Activated CD8-positive, alpha-beta memory T cell treated with anti-CD3 and anti-CD28 coated beads, Interleukin-2, amount 50 U/mL, for 1 hour (primary cell): Measurements from ENCODE around the gene LRRC47.
"Not testable (repeated sequence)": the region's sequence is repeated elsewhere in the genome, so short reads cannot be mapped to it uniquely, and the experiment has no call there.

Experiments
- DNase-seq: peaks from one replicate; pipeline ENCODE4 v3.0.0-alpha.2; 2020; ENCODE audit errors: extremely low read depth

Gene LRRC47

DNA sequence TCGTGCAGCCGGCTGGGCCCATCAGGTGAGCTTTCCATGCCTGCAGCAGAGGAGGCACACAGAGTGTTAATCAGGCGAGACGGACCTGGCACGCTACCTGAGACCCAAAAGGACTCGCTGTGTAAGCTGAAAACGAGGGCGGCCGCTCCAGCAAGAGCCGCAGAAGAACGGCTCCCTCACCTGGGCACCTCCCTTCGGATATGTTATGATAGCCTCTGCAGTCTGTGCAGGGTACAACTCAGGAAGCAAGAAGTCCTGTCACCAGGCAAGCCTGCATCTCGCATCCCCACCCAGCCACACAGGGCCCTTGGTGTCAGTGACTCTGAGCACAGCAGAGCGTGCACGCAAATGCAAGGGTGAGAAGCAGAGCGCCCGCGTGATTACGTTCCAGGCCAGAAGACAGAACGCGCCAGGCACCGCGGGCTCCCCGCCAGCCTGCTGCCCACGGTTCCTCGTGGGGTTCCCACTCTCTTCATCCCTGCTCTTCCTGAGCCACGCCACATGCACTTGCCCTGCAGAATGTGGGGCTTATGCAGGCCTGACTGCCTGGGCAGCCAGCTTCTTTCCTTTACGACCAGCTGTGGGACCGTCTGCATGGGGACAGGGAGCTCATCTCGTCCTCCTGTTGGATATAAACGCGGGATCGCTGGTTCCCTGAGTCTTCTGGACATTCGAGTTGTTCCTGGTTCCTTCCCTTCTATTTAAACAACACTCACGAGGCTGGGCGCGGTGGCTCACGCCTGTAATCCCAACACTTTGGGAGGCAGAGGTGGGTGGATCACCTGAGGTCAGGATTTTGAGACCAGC is 20.2 kb upstream of the LRRC47 start:
- no peak for DNase-seq

DNA sequence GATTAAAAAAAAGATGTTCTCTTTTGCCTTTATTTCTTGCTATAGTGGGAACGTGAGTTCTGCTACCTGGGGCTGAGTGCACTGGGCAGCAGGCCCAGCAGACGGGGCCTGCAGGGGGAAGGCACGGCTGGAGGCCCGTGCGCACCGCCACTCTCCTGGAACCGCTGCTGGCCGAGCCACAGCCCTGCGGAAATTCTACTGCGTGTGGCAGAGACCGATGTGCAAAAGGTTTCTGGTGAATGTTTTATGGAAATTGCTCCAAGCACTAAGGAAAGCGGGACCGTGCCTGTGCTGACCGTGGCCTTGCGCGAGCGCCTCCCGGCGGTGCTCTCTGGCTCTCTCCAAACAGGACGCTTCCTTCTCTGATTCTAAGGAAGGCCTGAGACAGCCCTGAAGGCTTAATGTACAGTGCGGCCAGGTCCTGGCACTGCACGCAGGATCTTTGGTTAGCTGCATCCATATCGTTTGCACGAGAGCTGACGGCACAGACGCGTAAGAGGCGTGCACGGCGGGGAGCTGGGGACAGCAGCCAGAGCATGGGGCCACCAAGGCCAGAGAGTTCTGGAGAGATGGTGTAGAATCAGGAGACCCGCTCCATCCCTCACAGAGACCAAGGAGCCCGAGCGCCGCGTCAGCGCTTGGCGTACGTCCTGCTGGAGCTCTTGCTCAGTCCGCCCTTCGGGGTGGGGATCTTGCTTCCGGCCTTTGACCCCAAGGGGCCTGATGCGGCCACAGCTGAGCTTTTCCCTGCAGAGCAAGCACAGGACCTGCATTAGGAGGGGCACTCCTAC is 18.7 kb upstream of the LRRC47 start:
- no peak for DNase-seq

DNA sequence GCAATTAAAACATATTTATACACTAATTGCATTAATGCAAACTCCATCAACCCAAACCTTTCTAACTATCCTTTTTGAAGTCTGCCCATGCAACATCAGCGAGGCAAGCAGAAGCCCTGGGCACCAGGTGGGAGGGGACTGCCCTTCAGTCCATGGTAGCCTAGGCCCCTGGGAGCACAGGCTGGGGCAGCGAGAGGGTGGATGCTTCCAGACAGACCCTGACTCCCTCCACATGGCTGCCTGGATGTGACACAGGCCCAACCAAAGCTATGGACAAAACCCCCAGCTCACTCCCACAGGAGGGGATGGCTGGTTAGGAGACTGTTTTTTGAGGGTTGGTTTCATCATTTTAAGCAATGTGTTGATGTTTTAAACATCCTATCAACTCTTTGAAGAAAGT is 17.8 kb upstream of the LRRC47 start:
- DNase-seq = no peak

DNA sequence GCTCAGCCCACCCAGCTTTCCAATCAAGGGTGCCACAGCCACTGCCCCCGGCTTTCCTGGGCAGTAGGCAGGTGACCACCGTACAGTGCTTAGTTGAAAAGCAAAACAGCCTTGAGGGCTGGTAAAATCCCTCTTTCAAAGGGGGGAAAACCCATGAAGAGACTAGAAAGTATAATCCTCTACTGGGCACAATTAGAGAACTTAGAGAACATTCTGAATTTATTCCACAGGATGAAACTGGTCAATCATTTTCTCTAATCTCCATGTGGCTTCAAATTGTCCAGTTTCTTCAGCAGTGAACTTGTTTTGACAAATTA is 15.3 kb upstream of the LRRC47 start:
- no peak for DNase-seq

DNA sequence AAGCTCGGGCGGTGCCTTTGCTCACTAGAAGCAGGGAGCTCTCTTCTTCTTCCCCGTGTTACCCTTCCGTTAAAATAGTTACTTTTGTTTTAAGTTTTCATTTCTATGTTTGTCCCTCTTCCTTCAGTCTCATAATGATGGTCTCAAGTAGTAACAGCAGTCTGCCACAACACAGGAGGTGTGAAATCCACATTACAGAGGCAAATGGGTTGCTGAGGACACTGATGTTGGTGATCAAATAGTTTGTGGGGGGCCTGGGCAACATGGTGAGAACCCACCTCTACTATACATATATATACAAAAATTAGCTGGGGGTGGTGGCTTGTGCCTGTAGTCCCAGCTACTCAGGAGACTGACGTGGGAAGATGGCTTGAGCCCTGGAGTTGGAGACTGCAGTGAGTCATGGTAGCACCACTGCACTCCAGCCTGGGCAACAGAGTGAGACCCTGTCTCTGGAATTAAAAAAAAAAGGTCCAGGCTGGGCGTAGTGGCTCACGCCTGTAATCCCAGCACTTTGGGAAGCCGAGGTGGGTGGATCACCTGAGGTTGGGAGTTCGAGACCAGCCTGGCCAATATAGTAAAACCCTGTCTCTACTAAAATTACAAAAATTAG is 14.0 kb upstream of the LRRC47 start:
- not testable (repeated sequence) for DNase-seq

DNA sequence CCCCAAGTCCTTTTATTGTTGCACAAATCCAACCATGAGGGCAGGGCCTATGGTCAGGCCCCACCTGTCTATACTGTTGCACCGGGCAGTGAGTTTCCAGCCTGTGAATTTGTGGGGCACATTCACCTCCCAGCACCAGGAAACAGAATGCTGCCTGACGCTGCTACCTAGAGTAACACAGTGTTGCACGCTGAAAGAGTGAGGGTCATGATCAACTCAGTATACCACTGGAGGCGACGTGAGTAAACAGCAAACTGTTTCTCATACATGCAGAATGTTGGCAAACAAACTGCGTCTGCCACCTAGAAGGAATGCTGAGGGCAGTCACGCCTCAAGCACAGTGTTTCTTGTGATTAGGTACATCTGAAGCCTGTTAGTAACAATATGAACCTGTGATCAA is 13.4 kb upstream of the LRRC47 start:
- DNase-seq = no peak

DNA sequence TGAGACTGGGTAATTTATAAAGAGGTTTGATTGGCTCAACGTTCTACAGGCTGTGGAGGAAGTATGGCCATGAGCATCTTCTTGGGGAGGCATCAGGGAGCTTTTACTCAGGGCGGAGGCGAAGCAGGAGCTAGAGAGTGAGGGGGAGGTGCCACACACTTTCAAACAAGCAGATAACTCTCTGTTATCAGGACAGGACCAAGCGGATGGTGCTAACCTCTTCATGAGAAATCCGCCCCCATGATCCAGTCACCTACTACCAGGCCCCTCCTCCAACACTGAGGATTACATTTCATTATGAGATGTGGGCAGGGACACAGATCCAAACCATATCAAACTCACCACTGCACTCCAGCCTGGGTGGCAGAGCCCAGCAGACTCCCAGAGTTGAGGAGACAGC is 11.5 kb upstream of the LRRC47 start:
- no peak for DNase-seq

DNA sequence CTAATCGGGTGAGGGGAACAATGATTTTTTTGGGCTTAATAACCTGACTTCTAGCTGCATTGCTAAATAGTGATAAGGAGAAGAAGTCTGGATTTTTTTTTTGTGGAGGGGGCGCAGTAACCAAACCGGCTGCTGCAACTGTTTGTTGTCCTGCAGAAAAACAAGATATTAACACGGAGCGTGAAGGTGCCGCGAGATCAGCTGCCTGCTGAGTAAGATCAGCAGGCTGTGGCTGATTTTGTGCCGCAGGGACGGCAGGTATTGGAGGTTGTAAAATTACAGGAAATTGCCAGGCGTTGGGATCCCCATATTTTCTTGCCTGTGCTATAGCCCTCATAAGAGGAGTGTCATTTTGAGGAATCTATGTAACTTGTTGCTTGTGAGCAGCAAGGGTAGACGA is 8.7 kb upstream of the LRRC47 start:
- DNase-seq = no peak

DNA sequence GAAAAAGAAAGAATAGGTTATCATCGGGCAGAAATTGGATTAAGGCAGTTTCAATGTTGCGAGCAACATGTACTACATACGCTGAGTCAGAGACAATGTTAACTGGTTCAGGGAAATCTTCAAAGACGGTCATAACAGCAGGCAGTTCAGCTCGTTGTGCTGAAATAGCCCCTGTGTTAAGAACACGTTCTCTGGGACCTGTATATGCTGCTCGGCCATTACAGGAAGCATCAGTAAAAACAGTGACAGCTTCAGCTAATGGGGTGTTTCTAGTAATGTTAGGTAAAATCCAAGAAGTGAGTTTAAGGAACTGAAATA is 8.3 kb upstream of the LRRC47 start:
- not testable (repeated sequence) for DNase-seq

DNA sequence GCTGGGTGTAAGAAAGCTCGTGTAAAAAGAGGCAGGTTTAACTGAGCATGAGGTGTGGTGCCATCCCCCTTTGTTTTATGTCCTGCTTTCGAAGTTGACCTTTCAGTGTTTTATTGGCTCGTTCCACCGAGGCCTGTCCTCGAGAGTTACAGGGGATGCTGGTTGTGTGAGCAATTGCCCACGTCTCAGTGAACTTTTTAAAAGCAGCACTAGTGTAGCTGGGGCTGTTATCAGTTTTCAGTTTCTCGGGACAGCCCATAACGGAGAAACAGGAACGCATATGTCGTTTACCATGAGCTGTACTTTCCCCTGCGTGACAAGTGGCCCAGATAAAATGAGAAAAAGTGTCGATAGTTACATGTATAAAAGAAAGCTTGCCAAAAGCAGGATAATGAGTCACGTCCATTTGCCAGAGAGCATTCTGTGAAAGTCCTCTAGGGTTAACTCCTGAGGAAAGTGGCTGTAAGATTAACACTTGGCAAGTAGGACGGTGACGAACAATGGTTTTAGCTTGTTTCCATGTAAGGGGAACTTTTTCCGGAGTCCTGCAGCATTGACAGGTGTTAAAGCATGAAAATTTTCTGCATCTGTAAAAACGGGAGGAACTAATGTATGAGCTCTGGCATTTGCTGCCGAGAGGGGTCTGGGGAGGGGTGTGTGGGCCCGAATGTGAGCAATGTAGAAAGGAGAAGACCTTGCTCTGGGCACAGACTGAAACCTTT is 7.8 kb upstream of the LRRC47 start:
- DNase-seq = no peak

DNA sequence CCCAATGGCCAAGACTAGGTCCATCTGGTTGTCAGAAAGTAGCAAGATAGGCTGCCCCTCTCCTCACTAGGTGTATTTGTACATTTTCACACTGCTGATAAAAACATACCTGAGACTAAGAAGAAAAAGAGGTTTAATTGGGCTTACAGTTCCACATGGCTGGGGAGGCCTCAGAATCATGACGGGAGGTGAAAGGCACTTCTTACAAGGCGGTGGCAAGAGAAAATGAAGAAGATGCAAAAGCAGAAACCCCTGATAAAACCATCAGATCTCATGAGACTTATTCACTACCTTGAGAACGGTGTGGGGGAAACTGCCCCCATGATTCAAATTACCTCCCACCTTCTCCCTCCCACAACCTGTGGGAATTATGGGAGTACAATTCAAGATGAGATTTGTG is 4.5 kb upstream of the LRRC47 start:
- not testable (repeated sequence) for DNase-seq

DNA sequence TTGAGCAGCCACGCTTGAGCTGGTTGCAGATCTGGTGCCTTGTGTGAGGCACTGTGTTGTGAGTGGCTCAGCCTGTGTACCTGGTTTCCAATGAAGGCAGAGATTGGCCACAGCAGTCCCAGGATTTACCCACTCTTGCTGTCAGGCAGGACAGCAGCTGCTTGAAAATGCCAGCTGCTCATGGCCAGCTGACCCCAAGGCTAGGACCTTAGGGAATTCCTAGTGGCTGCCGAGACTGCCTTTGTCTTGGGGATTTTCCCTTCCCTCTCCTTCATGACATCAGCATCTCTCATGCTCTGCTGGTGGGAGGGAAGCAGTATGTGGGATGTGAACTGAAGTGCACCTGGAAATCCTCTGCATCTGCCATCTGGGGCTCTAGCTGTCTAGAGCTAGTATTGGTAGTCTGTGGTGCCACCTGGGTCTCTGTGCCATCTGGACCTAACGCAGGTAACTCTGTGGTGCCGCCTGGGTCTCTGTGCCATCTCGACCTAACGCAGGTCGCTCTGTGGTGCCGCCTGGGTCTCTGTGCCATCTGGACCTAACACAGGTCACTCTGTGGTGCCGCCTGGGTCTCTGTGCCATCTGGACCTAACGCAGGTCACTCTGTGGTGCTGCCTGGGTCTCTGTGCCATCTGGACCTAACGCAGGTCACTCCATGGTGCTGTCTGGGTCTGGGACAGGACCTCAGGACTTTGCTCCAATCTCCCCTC is 3.8 kb upstream of the LRRC47 start:
- no peak for DNase-seq

DNA sequence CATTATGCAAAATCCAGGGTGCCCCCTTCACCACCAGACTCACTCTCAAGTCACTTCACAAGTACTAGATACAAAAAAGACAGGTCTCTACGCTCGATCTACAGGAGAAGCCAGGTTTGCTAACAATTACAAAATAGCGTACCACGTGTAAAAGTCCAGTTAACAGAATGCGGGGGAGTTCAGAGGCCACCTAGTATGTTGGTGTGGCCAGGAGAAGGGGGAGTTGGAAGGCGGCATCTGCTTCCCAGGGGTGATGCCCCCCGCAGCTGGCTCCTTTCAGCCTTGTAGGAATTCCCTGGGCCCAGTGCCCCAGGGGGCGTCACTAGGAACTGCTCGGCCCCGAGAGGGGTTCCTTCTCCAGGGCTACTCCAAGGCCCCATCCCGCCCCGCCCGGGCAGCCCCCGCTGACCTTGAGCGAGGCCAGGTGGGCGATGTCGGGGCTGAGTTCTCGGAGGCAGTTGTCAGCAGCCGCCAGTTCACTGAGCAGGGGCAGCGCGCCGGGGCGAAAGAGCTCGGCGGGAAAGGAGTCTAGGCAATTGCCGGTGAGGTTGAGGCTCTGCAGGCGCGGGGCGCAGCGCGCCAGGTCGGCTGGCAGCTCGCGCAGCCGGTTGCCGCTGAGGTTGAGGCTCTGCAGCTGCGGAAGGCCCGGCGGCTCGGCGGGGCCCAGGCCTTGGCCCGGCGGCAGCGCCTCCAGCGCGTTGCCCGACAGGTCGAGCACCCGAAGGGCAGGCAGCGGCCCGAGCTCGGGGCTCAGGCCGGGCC is 664 bp downstream of the LRRC47 start:
- DNase-seq = no peak

DNA sequence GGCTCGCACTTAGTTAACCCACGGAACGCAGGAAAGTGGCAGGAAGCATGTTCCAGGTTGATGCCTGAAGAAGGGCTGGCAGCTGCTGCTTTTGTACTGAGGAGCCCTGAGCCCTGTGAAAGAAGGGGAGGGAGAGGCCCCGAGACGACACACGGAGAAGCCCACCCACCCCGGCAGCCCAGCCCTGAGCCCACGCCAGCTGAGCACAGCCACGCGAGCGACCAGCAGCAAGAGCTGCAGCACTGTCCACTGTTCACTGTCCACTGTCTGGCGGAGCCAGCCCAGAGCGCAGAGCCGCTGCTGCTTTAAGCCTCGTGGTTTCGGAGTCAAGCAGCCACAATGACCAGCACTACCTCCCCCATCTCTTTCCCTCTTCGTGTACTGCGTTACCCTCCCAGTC is 5.3 kb downstream of the LRRC47 start:
- no peak for DNase-seq

DNA sequence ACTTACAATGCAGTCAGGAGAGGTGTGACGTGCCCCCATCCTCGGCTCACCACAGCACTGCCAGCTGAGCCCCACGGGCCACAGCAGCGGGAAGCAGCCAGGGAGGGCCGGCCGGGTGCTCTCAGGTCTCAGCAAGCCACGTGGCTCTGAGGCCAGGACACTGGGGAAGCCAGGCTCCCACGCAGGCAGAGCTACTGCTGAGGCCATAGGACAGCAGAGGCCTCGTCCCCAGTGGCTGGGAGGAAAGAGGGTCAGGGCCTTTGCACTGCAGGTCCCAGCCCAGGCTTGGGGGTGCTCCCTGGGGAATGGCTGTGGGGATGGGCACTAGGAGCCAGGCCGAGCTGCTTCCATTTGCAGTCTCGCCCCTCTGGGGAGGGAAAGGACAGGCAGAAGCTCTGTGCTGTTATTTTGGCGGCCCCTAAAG is 5.8 kb downstream of the LRRC47 start:
- no peak for DNase-seq

DNA sequence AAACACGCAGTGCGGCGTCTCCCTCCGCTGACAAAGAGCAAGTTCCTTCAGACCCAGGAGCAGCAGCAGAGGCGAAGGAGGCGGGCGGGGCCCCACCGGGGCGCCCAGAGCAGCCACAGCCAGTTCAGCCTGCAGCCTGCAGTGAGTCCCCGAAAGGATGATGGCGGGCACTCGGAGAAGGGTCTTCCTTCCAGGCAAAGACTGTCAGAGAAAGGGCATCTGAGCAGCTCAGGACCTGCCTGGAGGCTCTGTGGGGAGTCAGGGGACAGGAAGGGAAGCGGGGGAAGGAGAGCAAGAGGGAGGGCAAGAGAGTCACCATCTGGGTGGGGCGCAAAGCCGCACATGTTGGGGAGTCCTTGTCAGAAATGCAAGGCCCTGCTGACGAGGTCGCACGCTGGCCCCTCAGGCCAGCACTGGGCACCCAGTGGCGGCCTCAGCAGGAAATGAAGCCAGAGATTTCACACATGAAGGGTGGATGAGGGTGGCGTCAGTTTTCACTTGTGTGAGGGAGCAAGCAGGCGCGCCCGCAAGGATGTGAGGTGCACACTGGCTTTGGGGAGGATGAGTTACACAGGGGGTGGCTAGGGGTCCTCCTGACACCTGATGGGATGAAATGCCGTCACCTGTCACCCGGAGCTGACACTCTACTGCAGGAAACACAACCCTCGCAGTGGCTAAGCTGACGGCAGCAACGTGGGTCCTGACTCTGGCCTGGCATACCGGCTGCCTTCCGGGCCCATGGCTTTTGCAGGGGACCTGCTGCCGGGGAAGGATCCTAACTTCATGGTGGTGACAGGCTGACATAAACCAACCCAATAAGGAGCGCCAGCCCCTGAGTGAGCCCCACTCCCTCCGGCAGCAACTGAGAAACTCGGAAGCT is 6.6 kb downstream of the LRRC47 start:
- DNase-seq = no peak

DNA sequence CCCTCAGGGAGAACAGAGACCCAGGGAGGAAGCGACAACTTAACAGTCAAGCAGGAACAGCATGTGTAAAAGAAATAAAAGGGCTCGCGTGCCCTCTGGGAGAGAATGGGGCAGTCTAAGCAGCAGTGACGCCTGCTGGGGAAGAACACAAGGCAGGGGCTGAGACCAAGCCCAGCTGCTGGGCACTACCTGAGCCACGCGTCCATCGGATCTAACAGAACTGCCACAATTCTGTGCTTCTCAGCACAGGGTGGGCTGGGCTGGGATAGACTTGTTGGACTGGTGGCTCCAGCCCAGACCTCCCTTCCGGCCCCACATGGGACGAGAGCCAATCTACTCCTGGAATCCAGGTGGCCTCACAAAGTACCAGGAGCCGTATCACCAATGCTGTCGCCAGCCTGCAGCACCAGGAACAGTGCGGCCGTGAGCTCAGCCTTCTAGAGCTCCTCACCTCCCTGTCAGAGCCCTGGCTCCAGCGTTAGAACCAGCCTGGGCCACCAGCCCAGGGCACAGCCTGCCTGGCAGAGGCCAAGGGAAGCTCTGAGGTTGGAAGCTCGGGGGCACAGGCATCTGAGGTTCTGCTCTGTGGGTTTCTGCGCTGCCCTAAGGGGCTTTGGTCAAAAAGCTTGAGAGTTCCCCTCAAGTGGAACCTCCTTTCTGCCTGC is 7.4 kb downstream of the LRRC47 start:
- DNase-seq = no peak

DNA sequence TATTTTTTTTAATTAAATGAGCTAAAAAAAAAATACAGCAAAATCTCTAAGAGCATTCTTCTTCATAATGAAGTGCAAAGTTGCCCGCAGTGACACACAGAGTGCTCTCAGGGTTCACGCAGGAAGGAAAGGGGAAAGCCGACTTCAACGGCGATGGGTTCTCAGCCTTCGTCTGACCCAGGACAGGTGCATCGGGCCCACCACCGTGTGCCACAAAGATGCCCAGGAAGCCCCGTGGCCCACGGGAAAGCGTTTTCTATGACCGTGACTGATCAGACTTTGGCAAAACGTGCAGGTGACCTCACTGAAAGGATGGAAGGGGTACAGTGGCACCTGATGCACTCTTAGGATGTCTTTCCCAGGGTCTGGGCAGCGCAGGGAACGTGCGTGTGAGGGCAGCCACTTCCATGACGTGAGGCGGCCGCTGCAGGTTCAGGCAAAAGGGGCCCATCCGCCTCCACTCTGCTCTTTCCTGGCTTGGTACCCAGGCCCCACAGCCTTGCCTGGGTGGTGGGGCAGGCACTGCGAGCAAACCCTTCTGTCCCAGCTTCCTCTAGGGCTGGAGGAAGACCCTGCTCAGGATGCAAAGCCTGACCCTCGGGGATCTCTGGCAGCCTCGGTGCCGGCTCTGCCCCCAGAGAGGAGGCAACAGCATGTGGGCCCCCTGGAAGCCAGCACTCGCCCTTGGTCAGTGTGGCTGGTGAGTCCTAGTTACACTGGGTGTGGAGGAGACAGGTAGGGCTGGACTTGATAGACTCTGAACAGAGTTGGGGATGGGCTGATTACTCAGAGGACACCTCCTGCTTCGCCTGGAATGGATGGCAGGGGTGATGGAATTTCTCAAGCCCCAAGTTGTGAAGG is 8.3 kb downstream of the LRRC47 start:
- no peak for DNase-seq

DNA sequence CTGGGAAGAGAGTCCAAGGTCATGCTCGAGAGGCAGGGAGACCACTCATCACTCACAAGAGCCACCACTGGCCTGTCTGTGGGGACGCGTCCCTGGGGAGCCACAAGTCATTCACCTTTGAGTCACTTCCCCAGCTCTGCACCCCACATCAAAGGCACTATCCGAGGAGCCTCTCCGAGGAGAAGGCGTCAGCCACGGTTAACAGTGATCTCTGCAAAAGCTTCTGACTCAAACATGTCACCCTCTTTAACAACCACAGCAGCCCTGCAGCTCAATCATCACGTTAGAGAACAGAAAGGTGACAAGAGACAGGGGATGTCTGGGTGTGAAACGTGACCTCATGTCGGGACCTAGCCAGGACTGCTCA is 9.0 kb downstream of the LRRC47 start:
- no peak for DNase-seq
